Mucosa of descending colon (tissue), 3 donors: ENCODE results near the gene CCDC24. TPM values are rescaled to one million over a fixed set of nuclear protein-coding genes. Genes with fewer than 3 reads are reported as not detected.
A peak's percentile ranks its signal among the peaks of the same experiment; 100 is the strongest.

Experiments used
- ATAC-seq: fragments of 200-7000 bp; cut with Tn5 transposase; one replicate; pipeline ENCODE4 v1.9.1; 2020; ENCODE audit warnings: mild to moderate bottlenecking, moderate library complexity
- DNase-seq, 3 donors: peaks; one replicate each; pipeline ENCODE4 v3.0.0-alpha.2; 2020
- H3K36me3 ChIP-seq: fragments of 200-600 bp; one replicate; pipeline ENCODE4 v1.8.0; 2021; ENCODE audit warnings: low read depth, mild to moderate bottlenecking
- H3K4me1 ChIP-seq: fragments of 200-600 bp; one replicate; pipeline ENCODE4 v1.8.0; 2021; ENCODE audit warnings: low read depth, mild to moderate bottlenecking
- H3K4me3 ChIP-seq: fragments of 200-600 bp; one replicate; pipeline ENCODE4 v1.8.0; 2021; ENCODE audit warnings: mild to moderate bottlenecking
- H3K9me3 ChIP-seq: fragments of 200-600 bp; one replicate; pipeline ENCODE4 v1.8.0; 2021; ENCODE audit warnings: mild to moderate bottlenecking
- CTCF ChIP-seq: fragments of 200-600 bp; IDR thresholded peaks from one replicate; pipeline ENCODE4 v1.8.0; 2022; ENCODE audit warnings: antibody characterized with exemption, mild to moderate bottlenecking
- intact Hi-C, 2 donors: fragments of 100-400 bp; cut with DNase I in 1 of 2; cut with micrococcal nuclease in 1 of 2; formaldehyde crosslinking; loops; one replicate each; pipeline versions ENCODE4 v1.11.0 to v1.11.1; 2022; cut with DNase I, micrococcal nuclease
- total RNA-seq, 3 donors: library from RNA; stranded (reverse); fragmentation: NEBNext Ultra II Directional in 2 of 3; extraction: Animal tissue kit (Norgen Biotek cat#: 25700) in 2 of 3; gene quantifications; one replicate each; pipeline versions ENCODE4 v1.2.1 to v1.2.4, GENCODE V29; 2021 to 2023
- donor health status: DM: no; HTN: no; CAD: no; lungs with moderate emphysema.
- donor health status: DM: no; HTN: no; CAD: no.
- donor health status: DM: no; HTN: yes; CAD: no.

CCDC24 gene
- total RNA-seq, 3 donors from 2014 or later = 13.4 to 19.6 (median 16.9) TPM

GRCh38 chr1:44025816-44026215 is 34.4 kb downstream of the CCDC24 start:
- H3K36me3 ChIP-seq = no peaks in the 10 kb centered on the region
- intact Hi-C loops = no loop called here
- DNase-seq (peak; percentile 76 to 82 (median 82)), ATAC-seq (peak; percentile 61)
- peaks cover 38% of the 10 kb centered on the region for H3K4me1 ChIP-seq
- no peak for TF ChIP-seq CTCF
- H3K9me3 ChIP-seq = no peaks in the 10 kb centered on the region
- H3K4me3 ChIP-seq = no peak overlapping the region

GRCh38 chr1:44027320-44027719 is 35.9 kb downstream of the CCDC24 start:
- H3K9me3 ChIP-seq = no peaks in the 10 kb centered on the region
- H3K4me1 ChIP-seq = peaks cover 46% of the 10 kb centered on the region
- no peak overlapping the region for H3K4me3 ChIP-seq
- ATAC-seq (no peak), DNase-seq (no peak)
- no peak for TF ChIP-seq CTCF
- no peaks in the 10 kb centered on the region for H3K36me3 ChIP-seq
- intact Hi-C loops = no loop called here

GRCh38 chr1:44029260-44029910 is 38.0 kb downstream of the CCDC24 start:
- H3K4me3 ChIP-seq = no peak overlapping the region
- H3K9me3 ChIP-seq = no peaks in the 10 kb centered on the region
- TF ChIP-seq CTCF = no peak
- peak in 1 of 3 donors; percentile 56 for DNase-seq
- H3K4me1 ChIP-seq = peaks cover 46% of the 10 kb centered on the region
- ATAC-seq = no peak
- intact Hi-C loops = no loop called here
- H3K36me3 ChIP-seq = no peaks in the 10 kb centered on the region

GRCh38 chr1:44029911-44030604 is 38.7 kb downstream of the CCDC24 start:
- intact Hi-C loops = no loop called here
- ATAC-seq (peak; percentile 77), DNase-seq (peak; percentile 94 to 97 (median 95))
- Histone ChIP-seq H3K9me3 (no peaks in the 10 kb centered on the region), H3K36me3 (no peaks in the 10 kb centered on the region), H3K4me3 (peak overlapping the region; percentile 56), H3K4me1 (peaks cover 46% of the 10 kb centered on the region)
- TF ChIP-seq CTCF = no peak

- no peaks in the 10 kb centered on the region for H3K36me3 ChIP-seq
- ATAC-seq (peak; percentile 16), DNase-seq (peak; percentile 56 to 75 (median 67))
- H3K4me1 ChIP-seq = peaks cover 42% of the 10 kb centered on the region
- H3K9me3 ChIP-seq = no peaks in the 10 kb centered on the region
- intact Hi-C loops = no loop called here
- peak overlapping the region; percentile 56 for H3K4me3 ChIP-seq
- no peak for TF ChIP-seq CTCF
Measured at GRCh38 chr1:44030605-44031251, 39.3 kb downstream of the CCDC24 start.
